Neuron (in vitro differentiated cells): ENCODE results near the gene RHOV.

Source experiments
- H2AFZ ChIP-seq: one replicate; pipeline ENCODE4 v1.6.1; 2013; ENCODE audit warnings: low read depth, mild to moderate bottlenecking, inconsistent platforms, low read length, moderate library complexity
- H3K27me3 ChIP-seq: one replicate; pipeline ENCODE4 v1.6.1; 2013; ENCODE audit warnings: low read length; ENCODE audit not compliant: insufficient read depth
- H3K36me3 ChIP-seq: one replicate; pipeline ENCODE4 v1.6.1; 2013; ENCODE audit warnings: low read length; ENCODE audit not compliant: insufficient read depth
- H3K4me1 ChIP-seq: one replicate; pipeline ENCODE4 v1.6.1; 2013; ENCODE audit warnings: low read length; ENCODE audit not compliant: insufficient read depth
- H3K4me3 ChIP-seq: 2 replicates; pipeline ENCODE4 v1.5.1; 2013; ENCODE audit warnings: mild to moderate bottlenecking, low read length, moderate library complexity
- H3K9me3 ChIP-seq: one replicate; pipeline ENCODE4 v1.6.1; 2013; ENCODE audit warnings: low read length

RHOV gene

DNA sequence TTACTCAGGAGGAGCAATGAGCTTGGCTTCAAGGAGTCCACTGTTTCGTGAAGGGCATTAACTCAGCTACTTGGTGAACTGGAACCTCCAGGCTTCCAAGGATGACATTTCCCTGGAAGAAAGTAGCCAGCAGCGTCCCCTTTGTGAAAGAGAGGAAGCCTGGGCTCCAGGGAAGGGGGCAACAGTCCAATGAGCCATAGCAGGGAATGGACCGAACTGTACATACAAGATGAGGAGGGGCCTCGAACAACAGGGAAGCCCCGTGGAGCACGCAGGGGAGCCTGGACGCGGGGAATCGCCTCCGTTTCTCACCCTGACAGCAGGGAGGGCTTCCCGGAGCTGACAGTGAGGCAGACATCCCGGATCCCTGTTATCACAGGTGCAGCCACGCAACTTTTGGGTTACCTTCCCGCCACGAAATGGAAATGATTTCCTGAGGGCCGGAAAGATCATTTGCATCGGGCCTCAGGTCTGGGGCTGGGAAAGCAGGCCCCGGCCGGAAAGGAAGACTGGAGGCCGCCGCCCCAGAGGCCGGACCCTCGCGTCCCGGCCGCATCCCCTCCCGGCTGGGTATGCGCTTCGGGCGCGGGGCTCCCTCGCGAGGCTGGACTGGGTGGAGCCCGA, 30.7 kb downstream of the RHOV start:
- Histone ChIP-seq H3K36me3 (no peaks in the 10 kb centered on the region), H3K4me3 (peak overlapping the region; percentile 28), H3K27me3 (peaks cover 71% of the 10 kb centered on the region), H2AFZ (peak overlapping the region; percentile 74), H3K4me1 (no peaks in the 10 kb centered on the region), H3K9me3 (peaks cover 2% of the 10 kb centered on the region)

- no peaks in the 10 kb centered on the region for H3K36me3 ChIP-seq
- H3K4me1 ChIP-seq: no peaks in the 10 kb centered on the region
- H3K9me3 ChIP-seq: peaks cover 2% of the 10 kb centered on the region
- H3K27me3 ChIP-seq: peaks cover 56% of the 10 kb centered on the region
- H2AFZ ChIP-seq: no peak overlapping the region
- no peak overlapping the region for H3K4me3 ChIP-seq
These were observed 32.3 kb downstream of the RHOV start for GRCh38 chr15:40841741-40842140.

DNA sequence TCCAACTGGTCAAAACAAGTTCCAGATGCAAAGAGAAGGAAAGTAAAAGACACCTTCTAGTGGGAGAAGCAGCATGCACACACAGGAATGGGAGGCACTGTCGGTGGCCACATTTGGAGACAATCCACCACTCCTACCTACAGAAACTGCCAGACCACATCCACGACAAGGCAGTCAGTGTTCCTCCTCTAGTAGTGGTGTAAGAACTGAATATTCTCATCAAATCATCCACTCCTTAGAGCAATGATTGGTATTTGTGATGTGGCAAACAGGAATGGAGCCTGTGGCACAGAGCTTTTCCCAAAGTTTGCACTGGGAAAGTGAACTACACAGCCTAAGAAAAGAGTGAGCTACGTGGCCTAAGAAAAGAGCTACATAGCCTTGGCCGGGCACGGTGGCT, 35.3 kb downstream of the RHOV start:
- Histone ChIP-seq H3K9me3 (peaks cover 2% of the 10 kb centered on the region), H3K4me3 (no peak overlapping the region), H3K4me1 (no peaks in the 10 kb centered on the region), H3K27me3 (peaks cover 26% of the 10 kb centered on the region), H3K36me3 (no peaks in the 10 kb centered on the region), H2AFZ (no peak overlapping the region)

GRCh38 chr15:40836020-40836419, 38.0 kb downstream of the RHOV start:
- no peaks in the 10 kb centered on the region for H3K9me3 ChIP-seq
- no peak overlapping the region for H3K4me3 ChIP-seq
- no peaks in the 10 kb centered on the region for H3K4me1 ChIP-seq
- H2AFZ ChIP-seq: no peak overlapping the region
- no peaks in the 10 kb centered on the region for H3K36me3 ChIP-seq
- H3K27me3 ChIP-seq: peaks cover 4% of the 10 kb centered on the region

- H3K9me3 ChIP-seq: no peaks in the 10 kb centered on the region
- H3K4me1 ChIP-seq: no peaks in the 10 kb centered on the region
- no peak overlapping the region for H2AFZ ChIP-seq
- no peaks in the 10 kb centered on the region for H3K27me3 ChIP-seq
- no peak overlapping the region for H3K4me3 ChIP-seq
- H3K36me3 ChIP-seq: no peaks in the 10 kb centered on the region
These were observed 41.1 kb downstream of the RHOV start for GRCh38 chr15:40832903-40833302.

GRCh38 chr15:40831861-40832260, 42.2 kb downstream of the RHOV start:
- Histone ChIP-seq H2AFZ (no peak overlapping the region), H3K36me3 (no peaks in the 10 kb centered on the region), H3K27me3 (no peaks in the 10 kb centered on the region), H3K9me3 (no peaks in the 10 kb centered on the region), H3K4me3 (no peak overlapping the region), H3K4me1 (no peaks in the 10 kb centered on the region)

DNA sequence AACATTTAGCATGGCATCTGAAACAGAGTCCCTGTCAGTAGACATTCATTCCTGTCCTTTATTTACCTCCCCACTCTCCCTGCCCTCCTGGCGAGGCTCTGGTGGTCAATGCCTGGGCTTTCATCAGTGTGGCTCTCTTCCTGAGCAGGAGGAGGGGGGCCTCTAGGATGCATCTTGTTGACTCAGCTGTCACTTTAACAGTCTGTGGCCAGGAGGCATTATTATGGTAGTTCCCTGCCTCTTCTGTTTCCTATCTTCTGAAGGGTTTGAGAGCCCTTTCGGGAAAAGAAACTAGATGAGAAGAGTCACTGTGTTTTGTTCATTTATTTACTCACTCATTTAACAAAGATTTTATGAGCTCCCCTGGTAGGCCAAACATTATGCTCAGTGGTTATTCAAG, 43.1 kb downstream of the RHOV start:
- no peaks in the 10 kb centered on the region for H3K9me3 ChIP-seq
- H3K4me1 ChIP-seq: no peaks in the 10 kb centered on the region
- no peak overlapping the region for H2AFZ ChIP-seq
- no peaks in the 10 kb centered on the region for H3K27me3 ChIP-seq
- H3K4me3 ChIP-seq: no peak overlapping the region
- H3K36me3 ChIP-seq: no peaks in the 10 kb centered on the region

GRCh38 chr15:40829115-40829514, 44.9 kb downstream of the RHOV start:
- no peaks in the 10 kb centered on the region for H3K36me3 ChIP-seq
- H3K9me3 ChIP-seq: no peaks in the 10 kb centered on the region
- no peak overlapping the region for H2AFZ ChIP-seq
- H3K4me3 ChIP-seq: no peak overlapping the region
- H3K27me3 ChIP-seq: no peaks in the 10 kb centered on the region
- no peaks in the 10 kb centered on the region for H3K4me1 ChIP-seq

- Histone ChIP-seq H3K4me1 (no peaks in the 10 kb centered on the region), H3K4me3 (no peak within 1 kb of the TSS), H3K27me3 (no peaks in the 10 kb centered on the region), H3K36me3 (no peaks in the 10 kb centered on the region), H3K9me3 (no peaks in the 10 kb centered on the region), H2AFZ (no peak within 1 kb of the TSS)
These were observed 45.5 kb downstream of the RHOV start, which contains the start of gene PPP1R14D for GRCh38 chr15:40828447-40829036. TSS of gene PPP1R14D (minus strand) at chr15:40828708. CDS start at chr15:40828641, 67 bp downstream.

- Histone ChIP-seq H3K36me3 (no peaks in the 10 kb centered on the region), H2AFZ (no peak overlapping the region), H3K4me1 (no peaks in the 10 kb centered on the region), H3K4me3 (no peak overlapping the region), H3K27me3 (no peaks in the 10 kb centered on the region), H3K9me3 (no peaks in the 10 kb centered on the region)
These were observed 47.5 kb downstream of the RHOV start for GRCh38 chr15:40826423-40827075.

DNA sequence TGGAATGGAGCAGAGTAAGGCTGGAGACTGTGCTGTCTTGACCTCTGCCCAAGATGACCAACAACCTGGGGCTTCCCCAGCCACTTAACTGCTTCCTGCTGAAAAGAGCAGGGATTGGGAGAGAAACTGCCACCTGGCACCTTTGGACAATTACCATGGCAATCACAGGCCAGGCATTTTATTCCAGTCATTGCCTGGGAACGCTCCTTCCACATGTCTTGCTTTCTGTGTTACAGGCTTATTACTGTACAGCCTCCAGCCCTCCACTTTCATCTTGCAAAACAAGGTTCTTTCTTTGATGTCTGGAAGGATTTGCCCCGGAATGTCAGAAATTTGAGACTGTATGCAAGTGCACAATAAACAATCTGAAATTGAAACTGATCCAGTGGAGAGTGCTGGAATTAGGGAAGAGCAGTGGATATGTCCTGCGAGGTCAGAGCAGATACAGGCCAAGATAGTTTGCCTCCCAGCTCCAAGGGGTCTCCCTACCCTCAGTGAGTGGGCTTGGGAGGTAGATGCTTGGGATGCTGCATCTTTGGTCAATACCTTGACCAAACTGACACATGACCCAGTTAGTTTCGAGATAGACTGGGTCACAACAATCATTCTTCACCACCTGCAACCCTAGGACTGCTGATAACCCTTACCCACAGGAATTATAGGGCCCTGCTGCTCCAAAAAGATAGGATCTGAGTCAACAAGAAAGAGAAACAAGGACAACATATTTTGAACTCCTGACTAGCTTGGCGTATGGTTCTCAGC, 48.2 kb downstream of the RHOV start:
- H3K36me3 ChIP-seq: no peaks in the 10 kb centered on the region
- H3K4me1 ChIP-seq: no peaks in the 10 kb centered on the region
- no peak overlapping the region for H2AFZ ChIP-seq
- H3K27me3 ChIP-seq: no peaks in the 10 kb centered on the region
- no peak overlapping the region for H3K4me3 ChIP-seq
- no peaks in the 10 kb centered on the region for H3K9me3 ChIP-seq

DNA sequence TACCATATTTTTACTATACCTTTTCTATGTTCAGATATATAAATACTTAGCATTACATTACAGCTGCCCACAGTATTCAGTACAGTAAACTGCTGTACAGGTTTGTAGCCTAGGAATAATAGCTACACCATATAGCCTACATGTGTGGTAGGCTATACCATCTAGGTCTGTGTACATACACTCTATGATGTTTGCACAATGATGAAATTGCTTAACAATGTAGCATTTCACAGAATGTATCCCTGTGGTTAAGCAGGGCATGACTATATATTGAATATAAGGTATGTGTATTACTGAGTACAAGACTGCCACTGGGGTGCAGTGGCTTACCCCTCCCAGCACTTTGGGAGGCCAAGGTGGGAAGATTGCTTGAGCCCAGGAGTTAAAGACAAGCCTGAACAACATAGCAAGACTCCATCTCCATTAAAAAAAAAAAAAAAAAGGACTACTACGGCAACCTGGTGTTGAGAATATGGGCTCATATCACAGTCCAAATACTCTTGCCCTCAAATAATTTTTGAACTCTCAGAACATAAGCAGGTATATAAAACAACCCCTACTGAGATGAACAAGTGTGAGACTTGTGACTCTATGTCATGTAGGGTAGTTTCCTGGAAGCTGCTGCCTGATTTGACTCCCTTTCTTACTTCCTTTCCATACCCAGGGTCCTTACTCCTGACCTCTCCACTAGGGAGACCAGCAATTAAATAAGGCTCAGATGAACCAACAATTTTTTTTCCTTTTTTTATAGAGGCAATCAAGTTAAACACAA, 50.3 kb downstream of the RHOV start:
- no peak overlapping the region for H3K4me3 ChIP-seq
- no peaks in the 10 kb centered on the region for H3K9me3 ChIP-seq
- H3K4me1 ChIP-seq: no peaks in the 10 kb centered on the region
- H3K27me3 ChIP-seq: no peaks in the 10 kb centered on the region
- H3K36me3 ChIP-seq: no peaks in the 10 kb centered on the region
- H2AFZ ChIP-seq: no peak overlapping the region
